GM23248 (cell line): ENCODE results near the gene SPEN.

Experiments
- EZH2 ChIP-seq: fragments of 200-600 bp; sonication (generic); IDR thresholded peaks from 2 replicates; pipeline ENCODE4 v1.6.1; 2018; ENCODE audit warnings: antibody characterized with exemption, mild to moderate bottlenecking; ENCODE audit not compliant: insufficient read depth, poor library complexity, severe bottlenecking
- EZH2phosphoT487 ChIP-seq: fragments of 200-600 bp; sonication (generic); IDR thresholded peaks from 2 replicates; pipeline ENCODE4 v1.6.1; 2018; ENCODE audit warnings: antibody characterized with exemption, moderate library complexity, mild to moderate bottlenecking, low read depth; ENCODE audit not compliant: insufficient read depth

DNA sequence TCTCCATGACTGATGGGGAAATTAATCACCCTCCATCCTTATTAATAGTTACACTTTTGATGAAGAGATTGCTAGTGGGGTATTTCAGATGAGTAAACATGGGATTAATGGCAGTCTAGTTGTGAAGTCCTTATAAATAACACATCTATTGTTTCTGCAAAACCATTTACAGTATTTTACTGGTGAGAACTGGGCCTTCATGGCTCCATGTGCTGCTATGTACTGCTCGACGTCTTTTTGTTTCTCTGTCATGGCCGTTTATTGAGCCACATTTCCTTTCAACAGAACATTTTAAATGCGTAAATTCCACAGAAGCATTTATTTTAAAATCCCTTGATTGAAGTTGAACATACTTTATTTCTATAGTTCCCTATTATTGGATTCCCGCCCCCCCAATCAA lies 34.5 kb downstream of the SPEN start:
- TF ChIP-seq EZH2 (no peak), EZH2phosphoT487 (no peak)
